Stimulated activated CD4-positive, alpha-beta T cell treated with anti-CD3 and anti-CD28 coated beads, Interleukin-2, amount 100 ng/mL, for 4 hours (primary cell): ENCODE data around the gene DYSF.

Experiments used
- DNase-seq: peaks from one replicate; pipeline ENCODE4 v3.0.0-alpha.2; 2020; ENCODE audit warnings: low read depth

Gene DYSF

GRCh38 chr2:71575966-71576365 is 122.6 kb downstream of the DYSF start:
- no peak for DNase-seq

- no peak for DNase-seq
Observed at GRCh38 chr2:71576541-71576940, 123.2 kb downstream of the DYSF start.

- no peak for DNase-seq
Observed at GRCh38 chr2:71577209-71577608, 123.8 kb downstream of the DYSF start.

GRCh38 chr2:71578767-71579342 is 125.5 kb downstream of the DYSF start:
- no peak for DNase-seq

GRCh38 chr2:71581026-71581425 is 127.7 kb downstream of the DYSF start:
- DNase-seq = no peak

- DNase-seq = no peak
Observed at GRCh38 chr2:71583876-71584275, 130.5 kb downstream of the DYSF start.

GRCh38 chr2:71586471-71586870 is 133.1 kb downstream of the DYSF start:
- no peak for DNase-seq

GRCh38 chr2:71587509-71588073 is 134.2 kb downstream of the DYSF start:
- DNase-seq = no peak

- no peak for DNase-seq
Observed at GRCh38 chr2:71588497-71589170, 135.3 kb downstream of the DYSF start.

GRCh38 chr2:71589763-71590162 is 136.4 kb downstream of the DYSF start:
- no peak for DNase-seq

- DNase-seq = no peak
Observed at GRCh38 chr2:71591044-71591443, 137.7 kb downstream of the DYSF start.

- DNase-seq = no peak
Observed at GRCh38 chr2:71592181-71592711, 138.9 kb downstream of the DYSF start.

- no peak for DNase-seq
Observed at GRCh38 chr2:71595569-71595968, 142.2 kb downstream of the DYSF start.

- DNase-seq = no peak
Observed at GRCh38 chr2:71596011-71596410, 142.7 kb downstream of the DYSF start.

GRCh38 chr2:71597756-71598155 is 144.4 kb downstream of the DYSF start:
- DNase-seq = no peak

GRCh38 chr2:71598526-71598925 is 145.2 kb downstream of the DYSF start:
- DNase-seq = no peak

GRCh38 chr2:71599038-71599437 is 145.7 kb downstream of the DYSF start:
- no peak for DNase-seq

GRCh38 chr2:71599646-71600236 is 146.4 kb downstream of the DYSF start:
- no peak for DNase-seq

- no peak for DNase-seq
Observed at GRCh38 chr2:71600555-71600954, 147.2 kb downstream of the DYSF start.

GRCh38 chr2:71601136-71602114 is 148.1 kb downstream of the DYSF start:
- no peak for DNase-seq

GRCh38 chr2:71602115-71602495 is 148.7 kb downstream of the DYSF start:
- DNase-seq = no peak

- no peak for DNase-seq
Observed at GRCh38 chr2:71602581-71602980, 149.2 kb downstream of the DYSF start.
